Neural cell (in vitro differentiated cells): ENCODE data around the gene MARS1. TPM values are rescaled to one million over a fixed set of nuclear protein-coding genes. Genes with fewer than 3 reads are reported as not detected.

Experiments used
- H2AFZ ChIP-seq: fragments of 200-600, 300-800 bp; sonication (generic), shearing (Covaris generic); 2 replicates; pipeline ENCODE4 v1.6.0; 2014; ENCODE audit warnings: low read depth, mild to moderate bottlenecking, antibody characterized with exemption, low read length, moderate library complexity
- H3F3A ChIP-seq: fragments of 200-600 bp; shearing (Covaris generic); 2 replicates; pipeline ENCODE4 v1.6.1; 2016; ENCODE audit warnings: mild to moderate bottlenecking, moderate library complexity, mixed read lengths, antibody characterized with exemption, low read length; ENCODE audit not compliant: insufficient read depth, poor library complexity, severe bottlenecking
- H3K27ac ChIP-seq: fragments of 200-600, 300-800 bp; sonication (generic), shearing (Covaris generic); 2 replicates; pipeline ENCODE4 v1.5.1; 2014; ENCODE audit warnings: mild to moderate bottlenecking, low read length, moderate library complexity
- H3K27me3 ChIP-seq: fragments of 300-800, 200-600 bp; sonication (generic), shearing (Covaris generic); 2 replicates; pipeline ENCODE4 v1.6.0; 2014; ENCODE audit warnings: mild to moderate bottlenecking, low read depth, low read length, moderate library complexity; ENCODE audit not compliant: insufficient read depth
- H3K36me3 ChIP-seq: fragments of 300-800, 200-600 bp; sonication (generic), shearing (Covaris generic); 2 replicates; pipeline ENCODE4 v1.5.1; 2014; ENCODE audit warnings: mild to moderate bottlenecking, antibody characterized with exemption, low read length, moderate library complexity; ENCODE audit not compliant: insufficient read depth
- H3K4me2 ChIP-seq: fragments of 300-800, 200-600 bp; sonication (generic), shearing (Covaris generic); 2 replicates; pipeline ENCODE4 v1.6.0; 2014; ENCODE audit warnings: mild to moderate bottlenecking, low read length
- H3K4me3 ChIP-seq: fragments of 300-800, 200-600 bp; sonication (generic), shearing (Covaris generic); 2 replicates; pipeline ENCODE4 v1.5.1; 2014; ENCODE audit warnings: mild to moderate bottlenecking, low read length, moderate library complexity
- H3K79me2 ChIP-seq: fragments of 200-600 bp; shearing (Covaris generic); replicated peaks from 2 replicates; pipeline ENCODE4 v1.6.0; 2014; ENCODE audit warnings: mild to moderate bottlenecking, low read length, moderate library complexity; ENCODE audit not compliant: insufficient read depth
- H3K9ac ChIP-seq: fragments of 300-800, 200-600 bp; sonication (generic), shearing (Covaris generic); 2 replicates; pipeline ENCODE4 v1.6.1; 2016; ENCODE audit warnings: mild to moderate bottlenecking, low read length, mixed read lengths
- H3K9me2 ChIP-seq: fragments of 200-600 bp; shearing (Covaris generic); 2 replicates; pipeline ENCODE4 v1.6.1; 2016; ENCODE audit warnings: mild to moderate bottlenecking, low read length, mixed read lengths; ENCODE audit not compliant: insufficient read depth
- H3K9me3 ChIP-seq: fragments of 200-600, 300-800 bp; sonication (generic), shearing (Covaris generic); 2 replicates; pipeline ENCODE4 v1.6.1; 2016; ENCODE audit warnings: mild to moderate bottlenecking, mixed run types, low read length, moderate library complexity, mixed read lengths
- H4K20me1 ChIP-seq: fragments of 200-600 bp; shearing (Covaris generic); 2 replicates; pipeline ENCODE4 v1.6.1; 2016; ENCODE audit warnings: mild to moderate bottlenecking, mixed run types; ENCODE audit not compliant: insufficient read depth
- CTCF ChIP-seq: fragments of 450-650 bp; IDR thresholded peaks from 2 replicates; pipeline ENCODE4 v1.5.1; 2014; ENCODE audit warnings: antibody characterized with exemption, mild to moderate bottlenecking, moderate library complexity; ENCODE audit not compliant: poor library complexity, severe bottlenecking
- EP300 ChIP-seq: fragments of 450-650 bp; conservative IDR thresholded peaks from 2 replicates; pipeline ENCODE4 v1.6.1; 2014; ENCODE audit warnings: antibody characterized with exemption, mild to moderate bottlenecking, moderate library complexity; ENCODE audit not compliant: poor library complexity, severe bottlenecking
- EZH2 ChIP-seq: fragments of 200-600, 300-800 bp; shearing (Covaris generic), sonication (generic); IDR thresholded peaks from 2 replicates; pipeline ENCODE4 v1.6.1; 2014; ENCODE audit warnings: antibody characterized with exemption, low read length, borderline replicate concordance, mild to moderate bottlenecking; ENCODE audit not compliant: insufficient read depth, poor library complexity, severe bottlenecking
- MXI1 ChIP-seq: fragments of 450-650 bp; conservative IDR thresholded peaks from 2 replicates; pipeline ENCODE4 v1.6.1; 2014; ENCODE audit warnings: antibody characterized with exemption, mild to moderate bottlenecking; ENCODE audit not compliant: poor library complexity, severe bottlenecking
- POLR2AphosphoS5 ChIP-seq: IDR thresholded peaks from 2 replicates; pipeline ENCODE4 v1.6.1; 2012
- RAD21 ChIP-seq: fragments of 450-650 bp; conservative IDR thresholded peaks from 2 replicates; pipeline ENCODE4 v1.6.1; 2014; ENCODE audit warnings: antibody characterized with exemption, mild to moderate bottlenecking, moderate library complexity
- REST ChIP-seq: IDR thresholded peaks from 2 replicates; pipeline ENCODE4 v1.6.1; 2012; ENCODE audit warnings: borderline replicate concordance
- SMC3 ChIP-seq: fragments of 450-650 bp; conservative IDR thresholded peaks from 2 replicates; pipeline ENCODE4 v1.6.1; 2014; ENCODE audit warnings: antibody characterized with exemption, mild to moderate bottlenecking, moderate library complexity; ENCODE audit not compliant: poor library complexity
- TAF1 ChIP-seq: IDR thresholded peaks from 2 replicates; pipeline ENCODE4 v1.6.1; 2012; ENCODE audit warnings: low read depth
- polyA plus RNA-seq: library from polyadenylated mRNA; depleted of rRNA; stranded (reverse); fragments of >200 nt; gene quantifications from 2 replicates; pipeline ENCODE4 v1.2.3, GENCODE V29; 2014

Gene MARS1
- polyA plus RNA-seq, 1 donor from 2014 or later, result 321 TPM

GRCh38 chr12:57535764-57536596 is 48.1 kb downstream of the MARS1 start:
- no peaks in the 10 kb centered on the region for H3K9me3 ChIP-seq
- H2AFZ ChIP-seq, result no peak overlapping the region
- no peak overlapping the region for H3K4me3 ChIP-seq
- no peak for TF ChIP-seq CTCF
- no peak for TF ChIP-seq EP300
- TF ChIP-seq EZH2, result no peak
- no peak for TF ChIP-seq TAF1
- no peak for TF ChIP-seq MXI1
- no peak for TF ChIP-seq SMC3
- no peaks in the 10 kb centered on the region for H3K36me3 ChIP-seq
- H3K4me2 ChIP-seq, result no peak overlapping the region
- H3F3A ChIP-seq, result no peaks in the 10 kb centered on the region
- H3K9ac ChIP-seq, result no peak overlapping the region
- peaks cover 1% of the 10 kb centered on the region for H3K79me2 ChIP-seq
- no peaks in the 10 kb centered on the region for H4K20me1 ChIP-seq
- H3K9me2 ChIP-seq, result no peaks in the 10 kb centered on the region
- no peaks in the 10 kb centered on the region for H3K27me3 ChIP-seq
- no peak overlapping the region for H3K27ac ChIP-seq

- TF ChIP-seq SMC3 (no peak), CTCF (no peak), TAF1 (no peak), RAD21 (no peak), REST (no peak), EP300 (no peak), POLR2AphosphoS5 (no peak), MXI1 (no peak), EZH2 (no peak)
- Histone ChIP-seq H3K36me3 (no peaks in the 10 kb centered on the region), H3K27me3 (no peaks in the 10 kb centered on the region), H2AFZ (no peak overlapping the region), H3K9me2 (no peaks in the 10 kb centered on the region), H3K9me3 (no peaks in the 10 kb centered on the region), H3K9ac (no peak overlapping the region), H3K27ac (no peak overlapping the region), H3F3A (no peaks in the 10 kb centered on the region), H3K79me2 (peaks cover 4% of the 10 kb centered on the region), H3K4me2 (no peak overlapping the region), H3K4me3 (no peak overlapping the region), H4K20me1 (no peaks in the 10 kb centered on the region)
Measured at GRCh38 chr12:57536597-57536942, 48.7 kb downstream of the MARS1 start.
